Esophagus muscularis mucosa (tissue), 3 donors: ENCODE data around the gene KLF9.
A peak's percentile ranks its signal among the peaks of the same experiment; 100 is the strongest.

Source experiments
- POLR2AphosphoS5 ChIP-seq, 2 donors: sonication (generic); formaldehyde crosslinking; IDR thresholded peaks; one replicate each; pipeline ENCODE4 v1.6.1; 2017; ENCODE audit warnings: antibody characterized with exemption in 2 of 2
- TF ChIP-seq, protein P1 (sequence below), 3 experiments: fragments of 200-600 bp in 2 of 3; fragments of 450-650 bp in 1 of 3; sonication (generic) in 2 of 3; IDR thresholded peaks; one replicate each; pipeline ENCODE4 v1.5.1; 2017 to 2019; ENCODE audit warnings: antibody characterized with exemption in 3 of 3, mild to moderate bottlenecking in 2 of 3, moderate library complexity in 1 of 3

- TF ChIP-seq, protein P1, sequence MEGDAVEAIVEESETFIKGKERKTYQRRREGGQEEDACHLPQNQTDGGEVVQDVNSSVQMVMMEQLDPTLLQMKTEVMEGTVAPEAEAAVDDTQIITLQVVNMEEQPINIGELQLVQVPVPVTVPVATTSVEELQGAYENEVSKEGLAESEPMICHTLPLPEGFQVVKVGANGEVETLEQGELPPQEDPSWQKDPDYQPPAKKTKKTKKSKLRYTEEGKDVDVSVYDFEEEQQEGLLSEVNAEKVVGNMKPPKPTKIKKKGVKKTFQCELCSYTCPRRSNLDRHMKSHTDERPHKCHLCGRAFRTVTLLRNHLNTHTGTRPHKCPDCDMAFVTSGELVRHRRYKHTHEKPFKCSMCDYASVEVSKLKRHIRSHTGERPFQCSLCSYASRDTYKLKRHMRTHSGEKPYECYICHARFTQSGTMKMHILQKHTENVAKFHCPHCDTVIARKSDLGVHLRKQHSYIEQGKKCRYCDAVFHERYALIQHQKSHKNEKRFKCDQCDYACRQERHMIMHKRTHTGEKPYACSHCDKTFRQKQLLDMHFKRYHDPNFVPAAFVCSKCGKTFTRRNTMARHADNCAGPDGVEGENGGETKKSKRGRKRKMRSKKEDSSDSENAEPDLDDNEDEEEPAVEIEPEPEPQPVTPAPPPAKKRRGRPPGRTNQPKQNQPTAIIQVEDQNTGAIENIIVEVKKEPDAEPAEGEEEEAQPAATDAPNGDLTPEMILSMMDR (IDR thresholded peaks at IDR 0.05), result no peak
- peak in 1 of 2 donors; percentile 21 for TF ChIP-seq POLR2AphosphoS5 (IDR thresholded peaks at IDR 0.05)
These were observed 4.1 kb downstream of the KLF9 start for GRCh38 chr9:70410368-70410767.
